Measurements from ENCODE around the gene ZNF79. TPM values are rescaled to one million over a fixed set of nuclear protein-coding genes. Genes with fewer than 3 reads are reported as not detected.
A peak's percentile ranks its signal among the peaks of the same experiment; 100 is the strongest.

Gene ZNF79
- total RNA-seq, 1 donor, result 11.9 TPM

- Histone ChIP-seq H2AFZ (ENCODE audit: low read length) (no peak overlapping the region), H3K36me3 (ENCODE audit: insufficient read depth, low read length) (no peaks in the 10 kb centered on the region), H3K27me3 (ENCODE audit: insufficient read depth, low read length) (peaks cover 59% of the 10 kb centered on the region), H3K79me2 (ENCODE audit: insufficient read depth, low read length) (no peaks in the 10 kb centered on the region), H3K4me2 (ENCODE audit: insufficient read depth, low read length) (no peak overlapping the region), H3K9me3 (ENCODE audit: low read depth, low read length) (no peaks in the 10 kb centered on the region), H3K27ac (ENCODE audit: low read depth, low read length) (no peak overlapping the region), H3K4me3 (ENCODE audit: insufficient read depth, low read length) (no peak overlapping the region), H3K4me1 (ENCODE audit: insufficient read depth, low read length) (peaks cover 11% of the 10 kb centered on the region), H4K20me1 (ENCODE audit: insufficient read depth, low read length) (no peaks in the 10 kb centered on the region)
- TF ChIP-seq CTCF (IDR thresholded peaks at IDR 0.05; ENCODE audit: extremely low read depth, low read depth, low read length), result no peak
- peak; percentile 39 for DNase-seq (ENCODE audit: insufficient read length, low spot score, missing footprints)
Measured at GRCh38 chr9:127384901-127385300, 39.3 kb upstream of the ZNF79 start.

- no peaks in the 10 kb centered on the region for H4K20me1 ChIP-seq (ENCODE audit: insufficient read depth, low read length)
- H3K79me2 ChIP-seq (ENCODE audit: insufficient read depth, low read length), result no peaks in the 10 kb centered on the region
- no peak overlapping the region for H3K4me2 ChIP-seq (ENCODE audit: insufficient read depth, low read length)
- H3K27ac ChIP-seq (ENCODE audit: low read depth, low read length), result no peak overlapping the region
- DNase-seq (ENCODE audit: insufficient read length, low spot score, missing footprints), result no peak
- TF ChIP-seq CTCF (IDR thresholded peaks at IDR 0.05; ENCODE audit: extremely low read depth, low read depth, low read length), result no peak
- peaks cover 11% of the 10 kb centered on the region for H3K4me1 ChIP-seq (ENCODE audit: insufficient read depth, low read length)
- H3K36me3 ChIP-seq (ENCODE audit: insufficient read depth, low read length), result no peaks in the 10 kb centered on the region
- peaks cover 54% of the 10 kb centered on the region for H3K27me3 ChIP-seq (ENCODE audit: insufficient read depth, low read length)
- H3K9me3 ChIP-seq (ENCODE audit: low read depth, low read length), result no peaks in the 10 kb centered on the region
- no peak overlapping the region for H2AFZ ChIP-seq (ENCODE audit: low read length)
- H3K4me3 ChIP-seq (ENCODE audit: insufficient read depth, low read length), result no peak overlapping the region
Measured at GRCh38 chr9:127386249-127386648, 37.9 kb upstream of the ZNF79 start.

GRCh38 chr9:127386981-127387380 lies 37.2 kb upstream of the ZNF79 start:
- Histone ChIP-seq H3K4me2 (ENCODE audit: insufficient read depth, low read length) (no peak overlapping the region), H4K20me1 (ENCODE audit: insufficient read depth, low read length) (no peaks in the 10 kb centered on the region), H3K79me2 (ENCODE audit: insufficient read depth, low read length) (no peaks in the 10 kb centered on the region), H3K27ac (ENCODE audit: low read depth, low read length) (no peak overlapping the region), H2AFZ (ENCODE audit: low read length) (no peak overlapping the region), H3K9me3 (ENCODE audit: low read depth, low read length) (no peaks in the 10 kb centered on the region), H3K27me3 (ENCODE audit: insufficient read depth, low read length) (peaks cover 55% of the 10 kb centered on the region), H3K36me3 (ENCODE audit: insufficient read depth, low read length) (no peaks in the 10 kb centered on the region), H3K4me1 (ENCODE audit: insufficient read depth, low read length) (peaks cover 11% of the 10 kb centered on the region), H3K4me3 (ENCODE audit: insufficient read depth, low read length) (no peak overlapping the region)
- DNase-seq (ENCODE audit: insufficient read length, low spot score, missing footprints), result peak; percentile 55
- no peak for TF ChIP-seq CTCF (IDR thresholded peaks at IDR 0.05; ENCODE audit: extremely low read depth, low read depth, low read length)

- Histone ChIP-seq H3K4me1 (ENCODE audit: insufficient read depth, low read length) (peaks cover 11% of the 10 kb centered on the region), H3K4me2 (ENCODE audit: insufficient read depth, low read length) (peak overlapping the region; percentile 66), H4K20me1 (ENCODE audit: insufficient read depth, low read length) (no peaks in the 10 kb centered on the region), H3K27ac (ENCODE audit: low read depth, low read length) (peak overlapping the region; percentile 35), H3K4me3 (ENCODE audit: insufficient read depth, low read length) (no peak overlapping the region), H3K36me3 (ENCODE audit: insufficient read depth, low read length) (no peaks in the 10 kb centered on the region), H2AFZ (ENCODE audit: low read length) (no peak overlapping the region), H3K79me2 (ENCODE audit: insufficient read depth, low read length) (no peaks in the 10 kb centered on the region), H3K27me3 (ENCODE audit: insufficient read depth, low read length) (peaks cover 54% of the 10 kb centered on the region), H3K9me3 (ENCODE audit: low read depth, low read length) (no peaks in the 10 kb centered on the region)
- peak; percentile 87 for DNase-seq (ENCODE audit: insufficient read length, low spot score, missing footprints)
- TF ChIP-seq CTCF (IDR thresholded peaks at IDR 0.05; ENCODE audit: extremely low read depth, low read depth, low read length), result no peak
Measured at GRCh38 chr9:127388037-127388855, 35.9 kb upstream of the ZNF79 start.

Data from osteoblast (primary cell).